ENCODE results near the gene SUGT1. TPM values are rescaled to one million over a fixed set of nuclear protein-coding genes. Genes with fewer than 3 reads are reported as not detected.
A peak's percentile ranks its signal among the peaks of the same experiment; 100 is the strongest.

The SUGT1 gene
- total and polyA plus RNA-seq, 10 of the 15 experiments (the other 5 are each of a cell fraction or from before 2014, with no cell fraction given): 46.7 to 122 (median 77.3) TPM

DNA sequence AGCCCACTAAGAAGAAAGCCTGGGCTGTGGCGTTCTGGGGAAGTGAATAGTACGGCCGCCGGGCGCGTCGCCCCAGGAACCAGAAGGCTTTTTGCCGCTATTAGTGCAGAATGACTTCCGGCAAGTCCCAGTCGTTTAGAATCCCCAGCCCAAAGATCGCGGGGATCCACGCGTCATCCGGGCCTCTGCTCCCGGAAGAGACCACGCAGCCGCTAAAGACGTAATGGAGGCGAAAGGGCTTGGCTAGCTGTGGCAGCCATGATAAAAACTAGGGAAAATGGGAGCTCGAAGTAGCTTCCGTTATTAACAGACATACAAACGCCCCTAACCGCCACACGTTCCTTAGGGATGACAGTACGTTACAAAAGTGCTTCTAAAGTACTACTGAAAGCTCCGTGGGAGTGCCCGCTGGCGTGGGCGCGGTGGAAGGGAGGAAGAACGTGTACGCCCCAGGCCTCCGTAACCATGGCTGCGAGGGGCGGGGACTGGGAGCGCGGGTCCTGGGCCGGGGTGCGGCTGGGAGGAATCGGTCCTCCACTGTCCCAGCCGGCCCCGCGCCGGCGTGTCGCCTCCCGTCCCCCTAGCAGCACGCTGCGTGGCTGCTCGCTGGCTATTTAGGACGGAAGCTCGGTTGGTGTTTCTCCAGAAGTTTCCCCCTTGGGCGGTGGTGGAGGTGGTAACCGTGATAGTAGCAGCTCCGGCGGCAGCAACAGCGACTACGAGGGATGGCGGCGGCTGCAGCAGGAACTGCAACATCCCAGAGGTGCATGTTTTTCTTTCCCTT is at the start of gene SUGT1 (continued):
- peak; percentile 97 for TF ChIP-seq PML (IDR thresholded peaks at IDR 0.05; ENCODE audit: low read length)
- peak; percentile 80; the same call in 1 of the 2 replicates for TF ChIP-seq CBFB (IDR thresholded peaks at IDR 0.05; ENCODE audit: low read depth)
- TF ChIP-seq FOXK2 (IDR thresholded peaks at IDR 0.05): peak; percentile 93
- peak; percentile 79 for TF ChIP-seq POLR2A (IDR thresholded peaks at IDR 0.05; ENCODE audit: low read depth, low read length)
- TF ChIP-seq MTA2 (IDR thresholded peaks at IDR 0.05; ENCODE audit: low read depth): peak; percentile 3; the same call in 1 of the 2 replicates
- TF ChIP-seq FOXM1 (IDR thresholded peaks at IDR 0.05; ENCODE audit: low read depth, low read length): peak; percentile 36; the same call in 1 of the 2 replicates
- no peak for TF ChIP-seq ZNF622 (IDR thresholded peaks at IDR 0.05)
- TF ChIP-seq SUPT20H (IDR thresholded peaks at IDR 0.05; ENCODE audit: borderline replicate concordance, control insufficient read depth, low read depth, low read length): no peak
- TF ChIP-seq SMARCA5 (IDR thresholded peaks at IDR 0.05): peak; percentile 95
- TF ChIP-seq E4F1 (IDR thresholded peaks at IDR 0.05; ENCODE audit: borderline replicate concordance, partially characterized antibody): peak; percentile 36
- peak; percentile 91 for TF ChIP-seq NBN (IDR thresholded peaks at IDR 0.05)
- TF ChIP-seq CBX3 (IDR thresholded peaks at IDR 0.05; ENCODE audit: borderline replicate concordance, low read depth): no peak
- peak; percentile 81 for TF ChIP-seq NR2C1 (IDR thresholded peaks at IDR 0.05)
- TF ChIP-seq ATF7 (IDR thresholded peaks at IDR 0.05; ENCODE audit: low read depth): peak; percentile 15
- TF ChIP-seq NR2F1 (conservative IDR thresholded peaks at IDR 0.05): peak; percentile 80
- TF ChIP-seq ZNF217 (IDR thresholded peaks at IDR 0.05): no peak
- TF ChIP-seq RUNX3 (IDR thresholded peaks at IDR 0.05; ENCODE audit: low read length): peak; percentile 76
- no peak for TF ChIP-seq ZSCAN29 (IDR thresholded peaks at IDR 0.05)
- peak; percentile 89 for TF ChIP-seq PAX8 (IDR thresholded peaks at IDR 0.05)
- peak; percentile 50 for TF ChIP-seq ZBED1 (IDR thresholded peaks at IDR 0.05; ENCODE audit: borderline replicate concordance)
- peak; percentile 37; the same call in 1 of the 2 replicates for TF ChIP-seq RAD51 (IDR thresholded peaks at IDR 0.05)
- peak; percentile 94 for TF ChIP-seq IKZF1 (conservative IDR thresholded peaks at IDR 0.05)
- TF ChIP-seq BMI1 (IDR thresholded peaks at IDR 0.05; ENCODE audit: borderline replicate concordance): peak; percentile 90
- TF ChIP-seq, protein P1, sequence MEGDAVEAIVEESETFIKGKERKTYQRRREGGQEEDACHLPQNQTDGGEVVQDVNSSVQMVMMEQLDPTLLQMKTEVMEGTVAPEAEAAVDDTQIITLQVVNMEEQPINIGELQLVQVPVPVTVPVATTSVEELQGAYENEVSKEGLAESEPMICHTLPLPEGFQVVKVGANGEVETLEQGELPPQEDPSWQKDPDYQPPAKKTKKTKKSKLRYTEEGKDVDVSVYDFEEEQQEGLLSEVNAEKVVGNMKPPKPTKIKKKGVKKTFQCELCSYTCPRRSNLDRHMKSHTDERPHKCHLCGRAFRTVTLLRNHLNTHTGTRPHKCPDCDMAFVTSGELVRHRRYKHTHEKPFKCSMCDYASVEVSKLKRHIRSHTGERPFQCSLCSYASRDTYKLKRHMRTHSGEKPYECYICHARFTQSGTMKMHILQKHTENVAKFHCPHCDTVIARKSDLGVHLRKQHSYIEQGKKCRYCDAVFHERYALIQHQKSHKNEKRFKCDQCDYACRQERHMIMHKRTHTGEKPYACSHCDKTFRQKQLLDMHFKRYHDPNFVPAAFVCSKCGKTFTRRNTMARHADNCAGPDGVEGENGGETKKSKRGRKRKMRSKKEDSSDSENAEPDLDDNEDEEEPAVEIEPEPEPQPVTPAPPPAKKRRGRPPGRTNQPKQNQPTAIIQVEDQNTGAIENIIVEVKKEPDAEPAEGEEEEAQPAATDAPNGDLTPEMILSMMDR (IDR thresholded peaks at IDR 0.05 in 2 of 3, conservative IDR thresholded peaks at IDR 0.05 in 1 of 3; ENCODE audit: control insufficient read depth in 2 of 3, extremely low read depth in 1 of 3, insufficient read depth in 1 of 3, low read depth in 3 of 3, low read length in 3 of 3): peak; percentile 55 to 81 (median 73)
- TF ChIP-seq MYC (IDR thresholded peaks at IDR 0.05; ENCODE audit: insufficient read depth, insufficient read length, insufficient replicate concordance, low read length, severe bottlenecking): peak; percentile 80
- 0 out of 4 replicates have a peak, but pooled peaks of 1 of the 2 experiments have one; percentile 57 for TF ChIP-seq SRF (IDR thresholded peaks at IDR 0.05; ENCODE audit: low read depth in 2 of 2, low read length in 2 of 2)

All from GM12878 (cell line).